ENCODE measurements around the gene RAE1.

- no peak for TF ChIP-seq NFIC (IDR thresholded peaks at IDR 0.05)
- no peak for TF ChIP-seq EGR1 (IDR thresholded peaks at IDR 0.05)
- TF ChIP-seq, protein P1, sequence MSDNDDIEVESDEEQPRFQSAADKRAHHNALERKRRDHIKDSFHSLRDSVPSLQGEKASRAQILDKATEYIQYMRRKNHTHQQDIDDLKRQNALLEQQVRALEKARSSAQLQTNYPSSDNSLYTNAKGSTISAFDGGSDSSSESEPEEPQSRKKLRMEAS (IDR thresholded peaks at IDR 0.05): no peak
- TF ChIP-seq FOXM1 (IDR thresholded peaks at IDR 0.05; ENCODE audit: borderline replicate concordance, low read depth): no peak
- TF ChIP-seq YY1 (IDR thresholded peaks at IDR 0.05; ENCODE audit: low read depth): no peak
These were observed 23.2 kb upstream of the RAE1 start for GRCh38 chr20:57327820-57328219.
